Liver (tissue), 9 donors: ENCODE measurements around the gene CDK15. TPM values are rescaled to one million over a fixed set of nuclear protein-coding genes. Genes with fewer than 3 reads are reported as not detected.

Source experiments
- DNase-seq: peaks from one replicate; pipeline ENCODE4 v3.0.0-alpha.2; 2017; ENCODE audit warnings: low spot score
- H3K27ac ChIP-seq, 2 donors: one replicate each; pipeline ENCODE4 v1.7.0; 2013; ENCODE audit warnings: inconsistent platforms in 2 of 2, low read length in 2 of 2, control low read depth in 1 of 2, low read depth in 1 of 2, mild to moderate bottlenecking in 1 of 2
- H3K27me3 ChIP-seq, 4 donors: one replicate each; pipeline versions ENCODE4 v1.6.1 to v1.7.0; 2013; ENCODE audit warnings: low read length in 3 of 4, inconsistent platforms in 1 of 4, mild to moderate bottlenecking in 1 of 4, moderate library complexity in 1 of 4; ENCODE audit not compliant: control insufficient read depth in 4 of 4, insufficient read depth in 4 of 4
- H3K36me3 ChIP-seq, 4 donors: one replicate each; pipeline versions ENCODE4 v1.6.1 to v1.7.0; 2013; ENCODE audit warnings: low read length in 3 of 4, mild to moderate bottlenecking in 3 of 4, low read depth in 1 of 4, moderate library complexity in 1 of 4; ENCODE audit not compliant: control insufficient read depth in 4 of 4, insufficient read depth in 3 of 4
- H3K4me1 ChIP-seq, 4 donors: one replicate each; pipeline versions ENCODE4 v1.6.1 to v1.7.0; 2013; ENCODE audit warnings: low read length in 3 of 4, mild to moderate bottlenecking in 3 of 4, moderate library complexity in 1 of 4; ENCODE audit not compliant: control insufficient read depth in 4 of 4, insufficient read depth in 4 of 4
- H3K4me3 ChIP-seq, 3 donors: one replicate each; pipeline versions ENCODE4 v1.6.1 to v1.7.0; 2013; ENCODE audit warnings: low read length in 3 of 3, control low read depth in 1 of 3, low read depth in 1 of 3, mild to moderate bottlenecking in 1 of 3
- H3K9ac ChIP-seq, 2 donors: one replicate each; pipeline ENCODE4 v1.7.0; 2013; ENCODE audit warnings: low read length in 2 of 2, mild to moderate bottlenecking in 2 of 2, moderate library complexity in 2 of 2, control low read depth in 1 of 2, low read depth in 1 of 2
- H3K9me3 ChIP-seq, 4 donors: one replicate each; pipeline versions ENCODE4 v1.6.1 to v1.7.0; 2013; ENCODE audit warnings: low read length in 3 of 4; ENCODE audit not compliant: control insufficient read depth in 4 of 4
- EGR1 ChIP-seq, 2 donors: IDR thresholded peaks; 2 replicates each; pipeline ENCODE4 v1.6.1; 2016 to 2018; ENCODE audit warnings: antibody characterized with exemption in 2 of 2, low read depth in 2 of 2
- FOXA1 ChIP-seq: IDR thresholded peaks from 2 replicates; pipeline ENCODE4 v1.6.1; 2016; ENCODE audit warnings: antibody characterized with exemption
- FOXA2 ChIP-seq: IDR thresholded peaks from 2 replicates; pipeline ENCODE4 v1.6.1; 2016; ENCODE audit warnings: antibody characterized with exemption
- GABPA ChIP-seq, 2 donors: IDR thresholded peaks in 1 of 2; conservative IDR thresholded peaks in 1 of 2; 2 replicates each; pipeline ENCODE4 v1.6.1; 2016; ENCODE audit warnings: antibody characterized with exemption in 2 of 2, mild to moderate bottlenecking in 1 of 2, moderate library complexity in 1 of 2
- HNF4A ChIP-seq, 2 donors: conservative IDR thresholded peaks; 2 replicates each; pipeline ENCODE4 v1.6.1; 2016; ENCODE audit warnings: antibody characterized with exemption in 2 of 2, mild to moderate bottlenecking in 2 of 2
- HNF4G ChIP-seq: IDR thresholded peaks from 2 replicates; pipeline ENCODE4 v1.6.1; 2016; ENCODE audit warnings: antibody characterized with exemption
- JUND ChIP-seq, 2 donors: IDR thresholded peaks; 2 replicates each; pipeline ENCODE4 v1.6.1; 2016; ENCODE audit warnings: antibody characterized with exemption in 2 of 2
- NR2F2 ChIP-seq: IDR thresholded peaks from 2 replicates; pipeline ENCODE4 v1.6.1; 2016; ENCODE audit warnings: antibody characterized with exemption
- RAD21 ChIP-seq, 2 donors: IDR thresholded peaks; 2 replicates each; pipeline ENCODE4 v1.6.1; 2016; ENCODE audit warnings: antibody characterized with exemption in 2 of 2, mild to moderate bottlenecking in 2 of 2
- SP1 ChIP-seq: IDR thresholded peaks from 2 replicates; pipeline ENCODE4 v1.6.1; 2018; ENCODE audit warnings: antibody characterized with exemption, mild to moderate bottlenecking
- TAF1 ChIP-seq: conservative IDR thresholded peaks from 2 replicates; pipeline ENCODE4 v1.6.1; 2016; ENCODE audit warnings: antibody characterized with exemption, mild to moderate bottlenecking
- YY1 ChIP-seq: IDR thresholded peaks from 2 replicates; pipeline ENCODE4 v1.6.1; 2016; ENCODE audit warnings: antibody characterized with exemption, mild to moderate bottlenecking
- WGBS: extraction: QIAGEN DNeasy Blood & Tissue Kit; methylation state at CpG from one replicate; pipeline ENCODE4 v1.1.7; 2013; 5-methylcytosine and 5-hydroxymethylcytosine counted together
- polyA plus RNA-seq, 2 donors: library from polyadenylated mRNA; stranded (reverse) in 1 of 2; unstranded in 1 of 2; fragments of 200-250 nt in 1 of 2; fragments of >200 nt in 1 of 2; fragmentation: Nextera tagmentation in 1 of 2; extraction: Ambion mirVana in 1 of 2; gene quantifications; one replicate each; pipeline versions ENCODE4 v1.2.1 to v1.2.3, GENCODE V29; 2013 to 2015
- total RNA-seq, 2 donors: library from RNA; depleted of rRNA; stranded (reverse); fragments of >200 nt; gene quantifications; one replicate each; pipeline ENCODE4 v1.2.3, GENCODE V29; 2014
- TF ChIP-seq, protein P1 (sequence below): IDR thresholded peaks from 2 replicates; pipeline ENCODE4 v1.6.1; 2016; ENCODE audit warnings: antibody characterized with exemption, mild to moderate bottlenecking
- TF ChIP-seq, protein P2 (sequence below): IDR thresholded peaks from 2 replicates; pipeline ENCODE4 v1.6.1; 2016; ENCODE audit warnings: antibody characterized with exemption
- donor health status: healthy.
- donor health status: healthy.
- donor health status: healthy.
- donor health status: healthy.
- donor health status: healthy.

CDK15 gene
- total and polyA plus RNA-seq, 4 donors, result under 0.01 to 0.47 (median 0.06) TPM; not detected in 1

DNA sequence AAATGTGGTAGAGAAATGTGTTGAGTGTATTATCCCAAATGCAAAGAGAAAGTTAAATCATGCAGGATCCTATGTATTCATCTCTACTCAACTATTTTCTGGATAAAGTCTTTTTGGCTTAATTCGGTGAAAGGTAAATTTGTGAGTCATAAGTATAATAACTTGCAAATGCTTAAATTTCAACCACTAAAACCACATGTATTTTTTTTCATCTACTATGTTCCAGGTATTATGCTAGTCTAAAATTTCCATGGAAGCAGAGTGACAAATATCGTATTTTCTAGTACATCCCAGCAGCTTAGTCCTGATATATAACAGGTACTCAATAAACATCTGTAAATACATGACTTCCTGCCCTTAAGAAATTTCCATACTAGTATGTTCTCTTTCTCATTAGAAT, 31.8 kb upstream of the CDK15 start:
- Histone ChIP-seq H3K4me1 (peaks cover 4 to 36% (median 23%) of the 10 kb centered on the region in 4 donors), H3K9ac (no peak overlapping the region), H3K36me3 (no peaks in the 10 kb centered on the region), H3K4me3 (no peak overlapping the region), H3K9me3 (no peaks in the 10 kb centered on the region), H3K27me3 (no peaks in the 10 kb centered on the region), H3K27ac (no peak overlapping the region)
- TF ChIP-seq YY1, result no peak
- TF ChIP-seq, protein P1, sequence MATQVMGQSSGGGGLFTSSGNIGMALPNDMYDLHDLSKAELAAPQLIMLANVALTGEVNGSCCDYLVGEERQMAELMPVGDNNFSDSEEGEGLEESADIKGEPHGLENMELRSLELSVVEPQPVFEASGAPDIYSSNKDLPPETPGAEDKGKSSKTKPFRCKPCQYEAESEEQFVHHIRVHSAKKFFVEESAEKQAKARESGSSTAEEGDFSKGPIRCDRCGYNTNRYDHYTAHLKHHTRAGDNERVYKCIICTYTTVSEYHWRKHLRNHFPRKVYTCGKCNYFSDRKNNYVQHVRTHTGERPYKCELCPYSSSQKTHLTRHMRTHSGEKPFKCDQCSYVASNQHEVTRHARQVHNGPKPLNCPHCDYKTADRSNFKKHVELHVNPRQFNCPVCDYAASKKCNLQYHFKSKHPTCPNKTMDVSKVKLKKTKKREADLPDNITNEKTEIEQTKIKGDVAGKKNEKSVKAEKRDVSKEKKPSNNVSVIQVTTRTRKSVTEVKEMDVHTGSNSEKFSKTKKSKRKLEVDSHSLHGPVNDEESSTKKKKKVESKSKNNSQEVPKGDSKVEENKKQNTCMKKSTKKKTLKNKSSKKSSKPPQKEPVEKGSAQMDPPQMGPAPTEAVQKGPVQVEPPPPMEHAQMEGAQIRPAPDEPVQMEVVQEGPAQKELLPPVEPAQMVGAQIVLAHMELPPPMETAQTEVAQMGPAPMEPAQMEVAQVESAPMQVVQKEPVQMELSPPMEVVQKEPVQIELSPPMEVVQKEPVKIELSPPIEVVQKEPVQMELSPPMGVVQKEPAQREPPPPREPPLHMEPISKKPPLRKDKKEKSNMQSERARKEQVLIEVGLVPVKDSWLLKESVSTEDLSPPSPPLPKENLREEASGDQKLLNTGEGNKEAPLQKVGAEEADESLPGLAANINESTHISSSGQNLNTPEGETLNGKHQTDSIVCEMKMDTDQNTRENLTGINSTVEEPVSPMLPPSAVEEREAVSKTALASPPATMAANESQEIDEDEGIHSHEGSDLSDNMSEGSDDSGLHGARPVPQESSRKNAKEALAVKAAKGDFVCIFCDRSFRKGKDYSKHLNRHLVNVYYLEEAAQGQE, result no peak
- no peak for TF ChIP-seq HNF4A (conservative IDR thresholded peaks at IDR 0.05)
- no peak for TF ChIP-seq JUND (IDR thresholded peaks at IDR 0.05)
- no peak for TF ChIP-seq FOXA2
- no peak for TF ChIP-seq GABPA (IDR thresholded peaks at IDR 0.05 in 1 of 2, conservative IDR thresholded peaks at IDR 0.05 in 1 of 2)
- no peak for TF ChIP-seq NR2F2
- TF ChIP-seq SP1, result no peak
- no peak for DNase-seq
- WGBS, result 87% methylated on average over 2 of the region's 2 CpGs

DNA sequence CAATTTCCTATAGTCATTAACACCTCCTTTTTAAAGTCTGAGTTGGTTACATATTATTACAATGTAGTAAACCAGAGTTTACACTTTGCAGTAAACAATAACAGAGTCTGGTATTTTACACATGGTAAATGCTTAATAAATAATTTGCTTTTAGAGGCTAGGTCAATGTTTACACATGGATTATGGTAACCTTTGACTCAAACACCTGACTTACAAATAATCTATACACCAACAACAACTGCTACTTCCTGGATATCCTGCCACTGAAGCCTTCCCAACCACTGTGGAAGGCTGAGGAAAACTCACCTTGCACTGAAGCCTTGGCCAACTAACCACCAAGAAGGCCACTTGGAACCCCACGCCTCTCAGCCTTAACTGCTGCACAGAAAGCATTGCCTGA, 31.0 kb upstream of the CDK15 start:
- TF ChIP-seq, protein P1, result no peak
- TF ChIP-seq TAF1 (no peak), RAD21 (IDR thresholded peaks at IDR 0.05) (no peak), HNF4G (no peak), GABPA (IDR thresholded peaks at IDR 0.05 in 1 of 2, conservative IDR thresholded peaks at IDR 0.05 in 1 of 2) (no peak), FOXA1 (no peak)
- Histone ChIP-seq H3K9me3 (no peaks in the 10 kb centered on the region), H3K4me1 (peaks cover 2 to 43% (median 30%) of the 10 kb centered on the region in 4 donors), H3K36me3 (no peaks in the 10 kb centered on the region), H3K4me3 (no peak overlapping the region), H3K27me3 (no peaks in the 10 kb centered on the region), H3K27ac (no peak overlapping the region), H3K9ac (no peak overlapping the region)
- no peak for DNase-seq
- 95% methylated on average over 1 of the region's 1 CpG for WGBS

DNA sequence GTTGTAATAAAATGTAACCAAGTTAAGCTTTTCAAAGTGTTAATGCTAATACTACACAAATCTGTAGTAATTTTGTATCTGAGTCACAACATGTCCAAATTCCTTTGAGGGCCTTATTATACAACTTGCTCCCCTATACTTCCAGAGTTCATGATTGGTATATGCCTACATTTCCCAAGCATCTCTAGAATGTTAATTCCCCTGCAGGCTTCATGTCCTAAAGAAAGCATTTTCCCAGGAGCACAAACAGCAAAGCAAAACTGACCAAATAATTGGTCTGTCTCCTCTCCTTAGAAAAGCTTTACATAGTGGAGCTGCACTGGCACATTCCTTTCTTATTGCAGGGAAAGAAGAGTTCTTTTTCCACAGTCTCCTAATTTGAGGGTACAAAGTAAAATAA, 29.3 kb upstream of the CDK15 start:
- no peak overlapping the region for H3K27ac ChIP-seq
- no peak overlapping the region for H3K4me3 ChIP-seq
- peaks cover 2 to 51% (median 34%) of the 10 kb centered on the region in 4 donors for H3K4me1 ChIP-seq
- TF ChIP-seq EGR1 (IDR thresholded peaks at IDR 0.05; ENCODE audit: low read depth in 2 of 2), result no peak
- TF ChIP-seq TAF1, result no peak
- TF ChIP-seq RAD21 (IDR thresholded peaks at IDR 0.05), result no peak
- TF ChIP-seq, protein P2, sequence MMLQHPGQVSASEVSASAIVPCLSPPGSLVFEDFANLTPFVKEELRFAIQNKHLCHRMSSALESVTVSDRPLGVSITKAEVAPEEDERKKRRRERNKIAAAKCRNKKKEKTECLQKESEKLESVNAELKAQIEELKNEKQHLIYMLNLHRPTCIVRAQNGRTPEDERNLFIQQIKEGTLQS, result no peak
- no peaks in the 10 kb centered on the region for H3K9me3 ChIP-seq
- no peaks in the 10 kb centered on the region for H3K36me3 ChIP-seq
- DNase-seq, result no peak
- no peaks in the 10 kb centered on the region for H3K27me3 ChIP-seq
- no peak overlapping the region for H3K9ac ChIP-seq
